Sigmoid colon (tissue), 4 donors: ENCODE results near the gene HMGCS2.

Experiments
- POLR2A ChIP-seq, 2 donors: fragments of 450-650 bp; IDR thresholded peaks; one replicate each; pipeline ENCODE4 v1.6.1; 2016; ENCODE audit warnings: antibody characterized with exemption in 2 of 2, mild to moderate bottlenecking in 2 of 2, moderate library complexity in 2 of 2
- POLR2AphosphoS5 ChIP-seq, 4 donors: sonication (generic); formaldehyde crosslinking; IDR thresholded peaks; one replicate each; pipeline ENCODE4 v1.6.1; 2017; ENCODE audit warnings: antibody characterized with exemption in 4 of 4

DNA sequence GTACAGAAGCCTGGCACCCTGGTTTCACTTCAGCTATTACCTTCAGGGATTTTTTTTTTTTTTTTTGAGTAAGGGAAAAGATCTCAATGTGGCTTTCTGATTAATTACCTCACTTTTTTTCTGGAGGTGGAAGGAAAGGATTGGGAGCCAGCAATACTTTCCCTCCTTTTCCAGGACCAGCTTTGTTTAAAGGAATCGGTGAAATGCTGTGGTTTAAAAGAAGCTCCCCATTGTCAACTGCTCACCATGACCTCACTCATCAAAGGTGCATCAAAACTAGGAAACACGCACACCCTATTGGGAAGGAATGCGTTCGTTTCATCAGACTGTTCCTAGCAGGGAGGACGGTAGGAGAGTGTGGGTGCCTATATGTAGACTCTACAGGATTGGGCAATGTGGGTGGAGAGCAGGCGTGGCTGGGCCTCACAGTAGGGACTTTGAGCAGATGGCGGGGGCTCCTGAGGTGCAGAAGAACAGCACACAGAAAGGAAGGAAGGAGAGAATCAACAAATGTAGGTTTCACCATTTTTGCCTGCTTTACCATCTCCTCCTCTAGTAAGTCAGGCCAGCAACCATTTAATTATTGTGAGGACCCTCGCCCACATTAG is 44.0 kb downstream of the HMGCS2 start:
- TF ChIP-seq POLR2AphosphoS5 (IDR thresholded peaks at IDR 0.05) (no peak), POLR2A (IDR thresholded peaks at IDR 0.05) (no peak)
